ENCODE measurements around the gene MXD3.
A peak's percentile ranks its signal among the peaks of the same experiment; 100 is the strongest.

The MXD3 gene

DNA sequence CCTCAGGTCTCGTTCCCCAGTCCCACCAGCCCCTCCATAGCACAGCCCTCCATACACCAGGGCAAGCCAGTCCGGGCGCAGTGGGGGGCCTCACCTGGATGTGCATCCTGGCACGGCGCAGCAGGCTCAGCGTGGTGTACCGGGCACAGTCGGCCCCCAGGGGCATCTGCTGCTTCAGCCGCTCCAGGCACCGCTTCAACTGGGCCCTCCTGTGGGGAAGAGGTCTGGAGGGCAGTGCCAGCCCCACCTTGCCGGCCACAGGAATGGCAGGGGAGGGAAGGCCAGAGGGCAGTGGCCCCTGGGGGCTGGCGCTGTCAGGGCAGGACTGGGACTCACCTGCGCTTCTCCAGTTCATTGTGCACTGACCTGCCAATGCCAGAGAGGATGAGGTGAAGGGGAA, 1.4 kb downstream of the MXD3 start:
- peak overlapping the region; percentile 92 for H3K27ac ChIP-seq

DNA sequence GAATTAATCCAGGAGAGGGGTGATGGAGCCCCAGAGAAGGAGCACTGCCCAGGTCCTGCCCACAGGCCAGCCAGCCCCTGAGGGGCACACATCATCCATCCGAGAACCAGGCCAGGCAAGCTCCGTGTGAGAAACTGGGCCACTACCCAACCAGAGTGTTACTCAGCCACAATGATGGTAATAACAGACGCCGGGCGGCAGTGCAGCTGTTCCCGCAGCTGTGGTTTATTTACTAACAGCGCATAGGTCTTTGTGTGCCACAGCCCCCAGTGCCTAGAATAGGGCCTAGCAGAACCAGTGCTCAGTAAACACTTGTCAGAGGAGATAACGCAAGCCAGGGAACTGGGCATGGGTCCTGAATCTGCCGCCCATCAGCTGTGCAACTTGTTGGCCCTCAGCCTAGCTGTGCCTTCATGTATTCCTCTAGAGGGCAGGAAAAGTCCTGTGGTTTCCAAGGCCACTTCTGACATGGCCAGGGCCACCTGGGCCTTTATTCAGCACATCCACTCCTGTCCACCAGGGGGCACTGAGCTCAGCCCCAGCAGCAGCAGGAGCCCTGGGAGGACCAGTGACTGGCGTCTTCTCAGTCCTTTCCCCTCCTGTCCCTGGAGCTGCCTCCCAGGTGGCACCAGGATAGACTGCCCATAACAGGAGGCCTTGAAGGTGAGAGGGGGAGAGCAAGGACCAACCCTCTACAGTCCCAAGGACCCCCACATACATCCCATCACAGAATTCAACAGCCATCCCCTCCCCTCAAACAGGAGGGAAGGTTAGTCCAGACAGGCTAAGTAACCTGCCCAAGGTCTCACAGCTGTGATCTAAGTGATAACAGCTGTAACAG, 2.1 kb downstream of the MXD3 start:
- peak overlapping the region; percentile 92 for H3K27ac ChIP-seq
- TF ChIP-seq, protein P1, sequence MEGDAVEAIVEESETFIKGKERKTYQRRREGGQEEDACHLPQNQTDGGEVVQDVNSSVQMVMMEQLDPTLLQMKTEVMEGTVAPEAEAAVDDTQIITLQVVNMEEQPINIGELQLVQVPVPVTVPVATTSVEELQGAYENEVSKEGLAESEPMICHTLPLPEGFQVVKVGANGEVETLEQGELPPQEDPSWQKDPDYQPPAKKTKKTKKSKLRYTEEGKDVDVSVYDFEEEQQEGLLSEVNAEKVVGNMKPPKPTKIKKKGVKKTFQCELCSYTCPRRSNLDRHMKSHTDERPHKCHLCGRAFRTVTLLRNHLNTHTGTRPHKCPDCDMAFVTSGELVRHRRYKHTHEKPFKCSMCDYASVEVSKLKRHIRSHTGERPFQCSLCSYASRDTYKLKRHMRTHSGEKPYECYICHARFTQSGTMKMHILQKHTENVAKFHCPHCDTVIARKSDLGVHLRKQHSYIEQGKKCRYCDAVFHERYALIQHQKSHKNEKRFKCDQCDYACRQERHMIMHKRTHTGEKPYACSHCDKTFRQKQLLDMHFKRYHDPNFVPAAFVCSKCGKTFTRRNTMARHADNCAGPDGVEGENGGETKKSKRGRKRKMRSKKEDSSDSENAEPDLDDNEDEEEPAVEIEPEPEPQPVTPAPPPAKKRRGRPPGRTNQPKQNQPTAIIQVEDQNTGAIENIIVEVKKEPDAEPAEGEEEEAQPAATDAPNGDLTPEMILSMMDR (IDR thresholded peaks at IDR 0.05), result peak; percentile 98
- TF ChIP-seq ZFX (IDR thresholded peaks at IDR 0.05; ENCODE audit: borderline replicate concordance), result no peak

More for the DNA sequence above, 1.4 kb downstream of the MXD3 start:
- TF ChIP-seq ZFX (IDR thresholded peaks at IDR 0.05; ENCODE audit: borderline replicate concordance), result no peak
- TF ChIP-seq, protein P1 (IDR thresholded peaks at IDR 0.05), result no peak

DNA sequence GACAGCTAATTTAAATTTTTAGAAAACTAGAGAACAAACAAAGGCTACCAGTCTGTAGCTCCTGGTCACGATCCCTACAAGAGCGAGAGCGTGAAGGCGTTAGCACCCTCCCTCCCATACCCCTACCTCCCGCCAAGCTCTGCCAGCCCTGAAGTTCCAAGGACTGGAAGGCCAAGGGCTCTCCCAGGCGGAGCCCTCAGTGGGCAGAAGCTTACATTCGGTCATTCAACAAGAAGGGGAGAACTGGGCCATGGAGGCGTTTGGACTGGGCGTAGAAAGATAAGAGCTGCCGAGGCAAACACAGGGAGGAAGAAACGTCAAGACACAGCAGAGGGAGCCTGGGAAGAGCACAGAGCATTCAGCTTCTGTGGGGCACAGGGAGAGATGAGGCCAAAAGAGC, 3.0 kb downstream of the MXD3 start:
- no peak for TF ChIP-seq ZFX (IDR thresholded peaks at IDR 0.05; ENCODE audit: borderline replicate concordance)
- TF ChIP-seq, protein P1 (IDR thresholded peaks at IDR 0.05), result no peak
- peak overlapping the region; percentile 92; the same call in 1 of the 2 replicates for H3K27ac ChIP-seq

DNA sequence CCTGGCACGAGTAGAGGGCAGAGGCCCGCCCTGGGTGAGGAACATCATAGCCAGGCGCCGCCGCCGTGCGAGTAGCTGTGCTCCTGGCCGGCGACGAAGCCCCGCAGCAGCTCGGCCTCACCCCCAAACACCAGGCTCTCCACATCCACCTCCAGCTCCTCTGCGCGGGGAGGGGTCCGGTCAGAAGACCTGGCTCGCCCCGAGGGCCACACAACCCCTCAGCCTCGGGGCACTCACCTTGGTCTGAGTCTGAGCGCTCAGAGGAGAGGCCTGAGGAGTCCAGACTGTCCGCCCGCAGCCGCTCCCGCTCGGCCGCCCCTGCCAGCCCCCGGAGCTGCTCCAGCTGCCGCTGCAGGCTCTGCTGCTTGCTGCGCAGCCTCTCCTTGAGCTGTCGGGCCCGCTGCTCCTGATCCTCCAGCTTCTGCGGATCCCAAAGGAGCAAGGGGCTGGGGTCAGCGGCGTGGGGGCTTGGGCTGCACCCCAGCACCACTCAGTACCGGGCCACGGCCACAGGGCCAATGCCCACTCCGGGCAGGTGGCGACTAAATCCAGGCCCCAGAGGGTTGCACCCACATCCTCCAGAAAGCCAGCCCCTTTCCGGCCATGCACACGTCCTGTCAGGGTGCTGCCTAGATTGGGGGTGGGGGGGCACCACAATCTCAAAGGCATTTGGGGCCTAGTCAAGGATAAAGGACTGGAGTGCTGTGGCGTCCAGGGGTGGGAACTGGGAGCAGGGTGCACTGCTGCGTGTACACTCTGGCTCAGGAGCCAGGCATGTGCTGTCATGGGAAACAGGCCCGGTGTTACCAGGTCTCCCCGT, 3.9 kb downstream of the MXD3 start:
- TF ChIP-seq ZFX (IDR thresholded peaks at IDR 0.05; ENCODE audit: borderline replicate concordance), result no peak
- TF ChIP-seq, protein P1 (IDR thresholded peaks at IDR 0.05), result no peak
- H3K27ac ChIP-seq, result peak overlapping the region; percentile 85; the same call in 1 of the 2 replicates

DNA sequence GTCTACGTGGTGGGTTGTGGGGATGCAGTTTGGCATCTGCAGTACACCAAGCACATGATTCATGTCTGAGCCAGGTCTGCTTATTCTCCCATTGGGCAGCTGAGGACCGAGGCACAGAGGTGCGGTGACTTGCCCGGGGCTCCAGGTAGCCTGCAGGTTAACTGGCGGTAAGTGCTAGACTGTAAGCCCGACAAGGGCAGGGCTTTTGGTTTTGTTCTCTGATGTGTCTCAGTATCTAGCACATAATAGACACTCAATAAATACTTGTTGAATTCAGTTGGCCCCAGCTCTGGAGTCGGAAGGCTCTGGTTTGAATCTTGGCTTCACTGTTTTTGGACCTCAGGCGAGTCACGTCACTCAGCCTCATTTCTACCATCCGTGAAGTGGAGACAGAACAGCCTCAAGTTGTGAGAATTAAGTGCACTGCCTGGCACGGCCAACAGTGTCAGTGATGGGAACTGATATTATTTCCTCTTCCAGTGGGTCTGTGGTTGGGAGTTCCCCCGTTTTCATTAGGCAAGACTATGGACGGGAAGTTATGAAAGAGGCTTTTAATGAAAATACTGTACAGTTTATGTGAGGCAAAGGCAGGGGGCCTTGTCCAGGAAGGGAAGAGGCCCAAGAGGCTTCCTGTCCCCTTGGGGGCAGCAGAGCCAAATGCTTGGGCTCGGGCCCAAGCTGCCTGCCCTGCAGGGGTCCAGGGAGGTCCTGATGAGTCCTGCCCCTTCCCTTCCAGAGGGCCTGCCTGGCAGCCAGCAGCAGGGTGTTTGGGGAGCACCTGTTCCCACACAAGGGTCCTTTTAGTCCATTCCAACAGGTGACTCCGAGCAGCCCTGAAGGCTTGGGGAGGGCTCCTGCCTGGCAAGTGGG, 4.8 kb downstream of the MXD3 start:
- TF ChIP-seq, protein P1 (IDR thresholded peaks at IDR 0.05), result no peak
- TF ChIP-seq ZFX (IDR thresholded peaks at IDR 0.05; ENCODE audit: borderline replicate concordance), result no peak
- peak overlapping the region; percentile 85; the same call in 1 of the 2 replicates for H3K27ac ChIP-seq

DNA sequence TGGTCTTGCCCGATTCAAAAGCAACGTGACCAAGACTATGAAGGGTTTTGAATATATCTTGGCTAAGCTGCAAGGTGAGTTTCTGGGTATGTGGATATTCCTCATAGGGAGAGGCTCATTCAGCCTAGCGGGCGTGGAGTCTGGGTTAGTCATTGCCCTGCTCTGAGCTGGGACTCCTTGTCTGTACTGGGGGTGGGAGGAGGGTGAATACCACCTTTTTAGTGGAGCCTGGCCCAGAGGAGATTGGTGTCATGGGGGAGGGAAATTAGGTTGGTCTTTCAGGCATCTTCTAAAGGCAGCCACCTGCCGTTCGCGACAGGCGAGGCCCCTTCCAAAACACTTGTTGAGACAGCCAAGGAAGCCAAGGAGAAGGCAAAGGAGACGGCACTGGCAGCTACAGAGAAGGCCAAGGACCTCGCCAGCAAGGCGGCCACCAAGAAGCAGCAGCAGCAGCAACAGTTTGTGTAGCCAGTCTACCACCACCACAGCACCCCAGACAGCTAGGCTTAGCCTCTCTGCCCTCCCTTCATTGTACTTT, 5.5 kb downstream of the MXD3 start:
- peak overlapping the region; percentile 85 for H3K27ac ChIP-seq

Measured in 22Rv1 (cell line).